Measurements from ENCODE around the gene CAMK4.

DNA sequence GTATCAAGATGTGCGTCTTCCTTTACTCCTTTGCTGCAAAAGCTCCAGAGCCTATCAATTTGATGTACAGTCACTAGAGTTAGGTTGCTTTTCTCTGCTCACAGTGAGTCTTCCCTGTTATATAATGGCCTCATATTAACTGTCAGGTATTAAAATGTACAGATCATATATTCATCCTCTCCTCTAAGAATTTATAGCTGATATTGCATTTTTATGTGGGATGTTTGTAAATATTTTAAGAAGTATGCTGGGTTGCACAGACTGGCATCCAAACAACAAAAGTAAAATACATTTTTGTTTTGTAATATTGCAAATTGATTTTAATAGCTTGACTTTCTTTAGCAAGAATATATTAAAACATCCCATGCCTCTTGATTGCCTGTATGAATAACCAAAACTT, 148.6 kb downstream of the CAMK4 start:
- TF ChIP-seq BRCA1 (IDR thresholded peaks at IDR 0.05; ENCODE audit: low read depth, low read length) (no peak), RAD21 (IDR thresholded peaks at IDR 0.05 in 1 of 2, conservative IDR thresholded peaks at IDR 0.05 in 1 of 2; ENCODE audit: low read depth in 2 of 2, low read length in 2 of 2) (no peak), EZH2 (IDR thresholded peaks at IDR 0.05; ENCODE audit: low read depth, low read length, severe bottlenecking) (no peak), KDM1A (IDR thresholded peaks at IDR 0.05; ENCODE audit: borderline replicate concordance, low read length) (no peak), JUN (IDR thresholded peaks at IDR 0.05; ENCODE audit: low read depth, low read length) (no peak), YY1 (IDR thresholded peaks at IDR 0.05; ENCODE audit: low read depth, low read length) (no peak), CTCF (IDR thresholded peaks at IDR 0.05; ENCODE audit: control extremely low read depth in 1 of 3, insufficient read depth in 1 of 3, low read depth in 1 of 3, low read length in 3 of 3) (no peak), ATF3 (IDR thresholded peaks at IDR 0.05; ENCODE audit: insufficient read depth, low read depth, low read length) (no peak), TCF12 (IDR thresholded peaks at IDR 0.05; ENCODE audit: low read depth, low read length) (no peak), MAFK (IDR thresholded peaks at IDR 0.05; ENCODE audit: low read depth, low read length) (no peak), ZNF274 (IDR thresholded peaks at IDR 0.05; ENCODE audit: borderline replicate concordance, extremely low read depth, low read length) (no peak), RBBP5 (IDR thresholded peaks at IDR 0.05; ENCODE audit: borderline replicate concordance, low read depth, low read length) (no peak), SP1 (IDR thresholded peaks at IDR 0.05; ENCODE audit: low read depth, low read length) (no peak)
- TF ChIP-seq, protein P1, sequence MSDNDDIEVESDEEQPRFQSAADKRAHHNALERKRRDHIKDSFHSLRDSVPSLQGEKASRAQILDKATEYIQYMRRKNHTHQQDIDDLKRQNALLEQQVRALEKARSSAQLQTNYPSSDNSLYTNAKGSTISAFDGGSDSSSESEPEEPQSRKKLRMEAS (IDR thresholded peaks at IDR 0.05) = no peak

Data from H1 (cell line).